Adipocyte (in vitro differentiated cells): ENCODE data around the gene TNFSF15.
A peak's percentile ranks its signal among the peaks of the same experiment; 100 is the strongest.

Experiments
- DNase-seq: peaks from one replicate; pipeline ENCODE4 v3.0.0-alpha.2; 2015; ENCODE audit warnings: low read depth
- H3K27me3 ChIP-seq: replicated peaks from 2 replicates; pipeline ENCODE4 v1.7.0; 2013; ENCODE audit warnings: mild to moderate bottlenecking, low read length, moderate library complexity; ENCODE audit not compliant: control insufficient read depth, insufficient read depth
- H3K36me3 ChIP-seq: 2 replicates; pipeline ENCODE4 v1.7.0; 2013; ENCODE audit warnings: low read length, mild to moderate bottlenecking, moderate library complexity; ENCODE audit not compliant: control insufficient read depth, insufficient read depth, severe bottlenecking
- H3K4me1 ChIP-seq: 2 replicates; pipeline ENCODE4 v1.7.0; 2013; ENCODE audit warnings: mild to moderate bottlenecking, low read length, moderate library complexity; ENCODE audit not compliant: control insufficient read depth, insufficient read depth
- H3K4me3 ChIP-seq: 2 replicates; pipeline ENCODE4 v1.7.0; 2013; ENCODE audit warnings: mild to moderate bottlenecking, low read length, moderate library complexity
- H3K9ac ChIP-seq: 2 replicates; pipeline ENCODE4 v1.7.0; 2013; ENCODE audit warnings: mild to moderate bottlenecking, low read length, moderate library complexity
- H3K9me3 ChIP-seq: 2 replicates; pipeline ENCODE4 v1.7.0; 2013; ENCODE audit warnings: mild to moderate bottlenecking, low read length, moderate library complexity; ENCODE audit not compliant: control insufficient read depth

Gene TNFSF15

GRCh38 chr9:114805670-114806525 is at the start of gene TNFSF15:
TNFSF15 (minus strand) TSS chr9:114806039; CDS start chr9:114806012, 27 bp downstream.
- no peak within 1 kb of the TSS for H3K4me3 ChIP-seq
- peaks cover under 1% of the 10 kb centered on the region for H3K4me1 ChIP-seq
- no peaks in the 10 kb centered on the region for H3K9me3 ChIP-seq
- no peaks in the 10 kb centered on the region for H3K27me3 ChIP-seq
- DNase-seq: peak; percentile 41
- no peaks in the 10 kb centered on the region for H3K36me3 ChIP-seq
- H3K9ac ChIP-seq: no peak within 1 kb of the TSS

- Histone ChIP-seq H3K36me3 (no peaks in the 10 kb centered on the region), H3K9me3 (no peaks in the 10 kb centered on the region), H3K27me3 (no peaks in the 10 kb centered on the region), H3K4me3 (peak overlapping the region; percentile 31), H3K9ac (peak overlapping the region; percentile 55), H3K4me1 (peaks cover 57% of the 10 kb centered on the region)
- no peak for DNase-seq
Measured at GRCh38 chr9:114855488-114855887, 49.6 kb upstream of the TNFSF15 start.

GRCh38 chr9:114854736-114855355 is 49.0 kb upstream of the TNFSF15 start:
- H3K27me3 ChIP-seq: no peaks in the 10 kb centered on the region
- no peaks in the 10 kb centered on the region for H3K9me3 ChIP-seq
- H3K4me3 ChIP-seq: no peak overlapping the region
- no peaks in the 10 kb centered on the region for H3K36me3 ChIP-seq
- no peak for DNase-seq
- no peak overlapping the region for H3K9ac ChIP-seq
- H3K4me1 ChIP-seq: peaks cover 57% of the 10 kb centered on the region

GRCh38 chr9:114853071-114853855 is 47.4 kb upstream of the TNFSF15 start:
- peaks cover 60% of the 10 kb centered on the region for H3K4me1 ChIP-seq
- H3K9ac ChIP-seq: peak overlapping the region; percentile 37
- no peak overlapping the region for H3K4me3 ChIP-seq
- DNase-seq: no peak
- no peaks in the 10 kb centered on the region for H3K9me3 ChIP-seq
- H3K36me3 ChIP-seq: no peaks in the 10 kb centered on the region
- H3K27me3 ChIP-seq: no peaks in the 10 kb centered on the region

- Histone ChIP-seq H3K27me3 (no peaks in the 10 kb centered on the region), H3K9ac (peak overlapping the region; percentile 76), H3K4me1 (peaks cover 61% of the 10 kb centered on the region), H3K4me3 (no peak overlapping the region), H3K36me3 (no peaks in the 10 kb centered on the region), H3K9me3 (no peaks in the 10 kb centered on the region)
- DNase-seq: peak; percentile 95
Measured at GRCh38 chr9:114852050-114852594, 46.3 kb upstream of the TNFSF15 start.

- H3K4me3 ChIP-seq: peak overlapping the region; percentile 14
- peaks cover 53% of the 10 kb centered on the region for H3K4me1 ChIP-seq
- peak overlapping the region; percentile 76 for H3K9ac ChIP-seq
- no peaks in the 10 kb centered on the region for H3K9me3 ChIP-seq
- no peak for DNase-seq
- H3K36me3 ChIP-seq: no peaks in the 10 kb centered on the region
- H3K27me3 ChIP-seq: no peaks in the 10 kb centered on the region
Measured at GRCh38 chr9:114851306-114851705, 45.5 kb upstream of the TNFSF15 start.

GRCh38 chr9:114850871-114851270 is 45.0 kb upstream of the TNFSF15 start:
- Histone ChIP-seq H3K36me3 (no peaks in the 10 kb centered on the region), H3K4me1 (peaks cover 51% of the 10 kb centered on the region), H3K27me3 (no peaks in the 10 kb centered on the region), H3K9me3 (no peaks in the 10 kb centered on the region), H3K9ac (peak overlapping the region; percentile 76), H3K4me3 (peak overlapping the region; percentile 14)
- DNase-seq: peak; percentile 84

DNA sequence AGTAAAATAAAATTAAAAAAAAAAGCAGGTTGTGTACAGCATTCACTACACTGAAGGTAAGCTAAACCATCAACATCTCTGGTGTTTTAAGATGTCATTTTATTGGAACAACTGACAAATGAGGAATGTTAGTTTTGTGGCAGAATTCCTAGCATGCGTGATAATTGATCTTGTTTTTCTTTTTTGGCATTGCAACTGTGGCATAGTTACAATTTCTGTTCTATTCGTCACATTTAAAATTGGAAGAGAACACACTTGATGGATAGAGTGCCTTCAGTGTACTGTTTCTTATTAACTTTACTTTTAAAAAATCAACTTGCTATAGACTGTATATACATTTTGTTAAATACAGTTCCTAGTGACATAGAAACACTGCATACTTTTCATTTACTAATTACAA is 43.6 kb upstream of the TNFSF15 start:
- peak; percentile 57 for DNase-seq
- Histone ChIP-seq H3K27me3 (no peaks in the 10 kb centered on the region), H3K9ac (peak overlapping the region; percentile 76), H3K4me3 (no peak overlapping the region), H3K4me1 (peaks cover 42% of the 10 kb centered on the region), H3K36me3 (no peaks in the 10 kb centered on the region), H3K9me3 (no peaks in the 10 kb centered on the region)

DNA sequence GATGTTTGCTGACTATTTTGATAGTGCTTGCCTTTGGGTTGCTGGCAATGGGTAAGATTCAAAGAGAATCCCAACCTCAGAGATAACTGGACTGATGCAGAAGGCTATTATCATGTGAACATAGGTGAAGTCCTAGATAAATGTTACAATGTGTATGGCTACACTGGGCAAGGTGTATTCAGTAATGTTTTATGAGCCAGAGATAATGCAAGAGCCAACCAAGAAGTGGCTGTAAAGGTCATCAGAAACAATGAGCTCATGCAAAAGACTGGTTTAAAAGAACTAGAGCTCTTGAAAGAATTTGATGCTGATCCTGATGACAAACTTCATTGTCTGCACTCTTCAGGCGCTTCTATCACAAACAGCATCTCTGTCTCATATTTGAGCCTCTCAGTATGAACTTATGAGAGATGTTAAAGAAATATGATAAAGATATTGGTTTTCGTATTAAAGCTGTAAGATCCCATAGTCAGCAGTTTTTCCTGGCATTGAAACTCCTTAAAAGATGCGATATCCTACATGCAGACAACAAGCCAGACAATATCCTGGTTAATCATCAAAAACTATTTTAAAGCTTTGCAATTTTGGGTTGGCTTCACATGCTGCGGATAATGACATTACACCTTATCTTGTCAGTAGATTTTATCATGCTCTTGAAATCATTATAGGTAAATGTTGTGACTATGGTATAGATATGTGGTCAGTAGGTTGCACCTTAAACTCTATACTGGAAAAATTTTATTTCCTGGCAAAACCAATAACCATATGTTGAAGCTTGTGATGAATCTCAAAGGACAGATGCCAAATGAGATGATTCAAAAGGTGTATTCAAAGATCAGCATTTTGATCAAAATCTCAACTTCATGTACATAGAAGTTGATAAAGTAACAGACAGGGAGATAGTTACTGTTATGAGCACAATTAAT is 41.9 kb upstream of the TNFSF15 start:
- H3K27me3 ChIP-seq: no peaks in the 10 kb centered on the region
- DNase-seq: no peak
- H3K4me3 ChIP-seq: no peak overlapping the region
- H3K36me3 ChIP-seq: no peaks in the 10 kb centered on the region
- H3K9me3 ChIP-seq: no peaks in the 10 kb centered on the region
- H3K4me1 ChIP-seq: peaks cover 37% of the 10 kb centered on the region
- H3K9ac ChIP-seq: no peak overlapping the region

- H3K27me3 ChIP-seq: no peaks in the 10 kb centered on the region
- peaks cover 15% of the 10 kb centered on the region for H3K4me1 ChIP-seq
- DNase-seq: no peak
Measured at GRCh38 chr9:114845373-114845772, 39.5 kb upstream of the TNFSF15 start.

More at GRCh38 chr9:114845373-114845772, 39.5 kb upstream of the TNFSF15 start:
- no peaks in the 10 kb centered on the region for H3K9me3 ChIP-seq
- no peak overlapping the region for H3K4me3 ChIP-seq
- no peaks in the 10 kb centered on the region for H3K36me3 ChIP-seq
- no peak overlapping the region for H3K9ac ChIP-seq
